Gastroesophageal sphincter (tissue), 4 donors: Measurements from ENCODE around the gene NSUN6. TPM values are rescaled to one million over a fixed set of nuclear protein-coding genes. Genes with fewer than 3 reads are reported as not detected.
"Not testable (repeated sequence)": the region's sequence is repeated elsewhere in the genome, so short reads cannot be mapped to it uniquely, and the experiment has no call there.

ENCODE experiments used
- ATAC-seq: fragments of 150-250 bp; one replicate; pipeline ENCODE4 v1.9.1; 2016; ENCODE audit warnings: mild to moderate bottlenecking, moderate library complexity
- H3K27ac ChIP-seq, 4 donors: fragments of 200-600 bp; sonication (generic) in 3 of 4; 1 replicate in 3 of 4; 2 replicates in 1 of 4; pipeline ENCODE4 v1.5.1; 2016 to 2019
- H3K27me3 ChIP-seq: fragments of 200-600 bp; sonication (generic); one replicate; pipeline ENCODE4 v1.5.1; 2019
- H3K36me3 ChIP-seq, 2 donors: fragments of 200-600 bp; sonication (generic); one replicate each; pipeline ENCODE4 v1.5.1; 2019; ENCODE audit warnings: control low read depth in 1 of 2
- H3K4me1 ChIP-seq, 3 donors: fragments of 200-600 bp; sonication (generic); 1 replicate in 2 of 3; 2 replicates in 1 of 3; pipeline ENCODE4 v1.5.1; 2016 to 2019; ENCODE audit warnings: control low read depth in 2 of 3
- H3K4me3 ChIP-seq, 2 donors: fragments of 200-600 bp; sonication (generic); one replicate each; pipeline ENCODE4 v1.5.1; 2019; ENCODE audit warnings: mild to moderate bottlenecking in 1 of 2, moderate library complexity in 1 of 2
- H3K9me3 ChIP-seq, 3 donors: fragments of 200-600 bp; sonication (generic); one replicate each; pipeline ENCODE4 v1.5.1; 2017 to 2019; ENCODE audit warnings: control low read depth in 2 of 3
- EP300 ChIP-seq: sonication (generic); formaldehyde crosslinking; IDR thresholded peaks from one replicate; pipeline ENCODE4 v1.6.1; 2017; ENCODE audit warnings: antibody characterized with exemption, mild to moderate bottlenecking
- POLR2A ChIP-seq, 2 donors: fragments of 450-650 bp; IDR thresholded peaks; one replicate each; pipeline ENCODE4 v1.6.1; 2017; ENCODE audit warnings: antibody characterized with exemption in 2 of 2, mild to moderate bottlenecking in 2 of 2, moderate library complexity in 1 of 2
- POLR2AphosphoS5 ChIP-seq: sonication (generic); formaldehyde crosslinking; IDR thresholded peaks from one replicate; pipeline ENCODE4 v1.6.1; 2017; ENCODE audit warnings: antibody characterized with exemption
- WGBS, 2 donors: methylation state at CpG; one replicate each; pipeline ENCODE4 v1.1.5; 2018; ENCODE audit warnings: low coverage in 1 of 2; 5-methylcytosine and 5-hydroxymethylcytosine counted together
- total RNA-seq, 4 donors: library from RNA; depleted of rRNA; stranded (reverse); fragments of >200 nt; gene quantifications; one replicate each; pipeline ENCODE4 v1.1.0, GENCODE V29; 2016
- TF ChIP-seq, protein P1 (sequence below), 4 experiments: fragments of 200-600 bp in 2 of 4; fragments of 450-650 bp in 2 of 4; sonication (generic) in 1 of 4; IDR thresholded peaks; one replicate each; pipeline ENCODE4 v1.5.1; 2017 to 2019; ENCODE audit warnings: antibody characterized with exemption in 4 of 4, mild to moderate bottlenecking in 2 of 4, moderate library complexity in 2 of 4

NSUN6 gene
- total RNA-seq, 4 donors from 2014 or later = 5.9 to 16.7 (median 7.1) TPM

DNA sequence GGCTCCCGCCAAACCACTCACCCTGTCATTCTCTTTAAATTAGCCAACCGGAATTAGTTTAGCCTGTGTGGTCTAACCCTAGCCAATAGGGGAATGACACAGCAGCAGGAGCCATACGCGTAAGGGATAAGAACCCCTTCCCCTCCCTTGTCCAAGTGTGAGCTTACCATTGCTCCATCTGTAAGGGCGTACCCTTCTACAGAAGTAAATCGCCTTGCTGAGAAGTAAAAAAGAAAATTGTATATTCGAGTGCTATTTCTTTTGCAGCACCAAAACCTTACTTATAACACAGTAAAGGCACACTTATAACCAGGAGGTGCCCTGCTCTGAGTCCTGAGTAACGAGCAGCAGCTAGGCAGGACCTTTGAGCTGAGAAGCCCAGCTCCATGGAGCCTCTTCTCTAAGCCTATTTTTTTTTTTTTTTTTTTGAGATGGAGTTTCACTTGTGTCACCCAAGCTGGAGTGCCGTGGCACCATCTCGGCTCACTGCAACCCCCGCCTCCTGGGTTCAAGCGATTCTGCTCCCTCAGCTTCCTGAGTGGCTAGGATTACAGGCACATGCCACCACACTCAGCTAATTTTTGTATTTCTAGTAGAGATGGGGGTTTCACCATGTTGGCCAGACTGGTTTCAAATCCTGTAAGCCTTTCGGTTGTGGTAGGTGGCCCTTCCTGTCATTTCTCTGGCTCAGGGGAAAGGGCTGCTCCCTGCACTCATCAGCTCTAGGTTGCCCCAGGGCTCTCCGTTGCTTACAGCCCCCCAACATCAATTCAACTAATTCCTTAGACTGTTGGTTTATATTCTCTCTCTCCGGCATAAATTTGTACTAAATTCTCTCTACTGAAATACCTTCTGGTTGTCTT, 73.3 kb downstream of the NSUN6 start:
- Histone ChIP-seq H3K36me3 (peaks cover 0 to 58% of the 10 kb centered on the region in 2 donors), H3K9me3 (no peaks in the 10 kb centered on the region), H3K4me3 (no peak overlapping the region), H3K4me1 (no peaks in the 10 kb centered on the region), H3K27me3 (no peaks in the 10 kb centered on the region), H3K27ac (no peak overlapping the region)
- TF ChIP-seq EP300 (no peak), POLR2A (IDR thresholded peaks at IDR 0.05) (no peak), POLR2AphosphoS5 (no peak)
- TF ChIP-seq, protein P1, sequence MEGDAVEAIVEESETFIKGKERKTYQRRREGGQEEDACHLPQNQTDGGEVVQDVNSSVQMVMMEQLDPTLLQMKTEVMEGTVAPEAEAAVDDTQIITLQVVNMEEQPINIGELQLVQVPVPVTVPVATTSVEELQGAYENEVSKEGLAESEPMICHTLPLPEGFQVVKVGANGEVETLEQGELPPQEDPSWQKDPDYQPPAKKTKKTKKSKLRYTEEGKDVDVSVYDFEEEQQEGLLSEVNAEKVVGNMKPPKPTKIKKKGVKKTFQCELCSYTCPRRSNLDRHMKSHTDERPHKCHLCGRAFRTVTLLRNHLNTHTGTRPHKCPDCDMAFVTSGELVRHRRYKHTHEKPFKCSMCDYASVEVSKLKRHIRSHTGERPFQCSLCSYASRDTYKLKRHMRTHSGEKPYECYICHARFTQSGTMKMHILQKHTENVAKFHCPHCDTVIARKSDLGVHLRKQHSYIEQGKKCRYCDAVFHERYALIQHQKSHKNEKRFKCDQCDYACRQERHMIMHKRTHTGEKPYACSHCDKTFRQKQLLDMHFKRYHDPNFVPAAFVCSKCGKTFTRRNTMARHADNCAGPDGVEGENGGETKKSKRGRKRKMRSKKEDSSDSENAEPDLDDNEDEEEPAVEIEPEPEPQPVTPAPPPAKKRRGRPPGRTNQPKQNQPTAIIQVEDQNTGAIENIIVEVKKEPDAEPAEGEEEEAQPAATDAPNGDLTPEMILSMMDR (IDR thresholded peaks at IDR 0.05) = no peak
- WGBS, 2 donors = 95 to 98% methylated on average over 7 to 14 of the region's 15 CpGs
- ATAC-seq = no peak

GRCh38 chr10:18576586-18576985, 74.8 kb downstream of the NSUN6 start:
- no peaks in the 10 kb centered on the region for H3K9me3 ChIP-seq
- H3K27me3 ChIP-seq = no peaks in the 10 kb centered on the region
- WGBS, 2 donors = 90 to 100% methylated on average over 2 to 4 of the region's 6 CpGs
- no peak overlapping the region for H3K4me3 ChIP-seq
- H3K4me1 ChIP-seq = no peaks in the 10 kb centered on the region
- H3K27ac ChIP-seq = no peak overlapping the region
- no peak for ATAC-seq
- TF ChIP-seq, protein P1 (IDR thresholded peaks at IDR 0.05) = no peak
- TF ChIP-seq POLR2A (IDR thresholded peaks at IDR 0.05) = no peak
- no peak for TF ChIP-seq EP300
- no peak for TF ChIP-seq POLR2AphosphoS5
- H3K36me3 ChIP-seq = peaks cover 0 to 45% of the 10 kb centered on the region in 2 donors

DNA sequence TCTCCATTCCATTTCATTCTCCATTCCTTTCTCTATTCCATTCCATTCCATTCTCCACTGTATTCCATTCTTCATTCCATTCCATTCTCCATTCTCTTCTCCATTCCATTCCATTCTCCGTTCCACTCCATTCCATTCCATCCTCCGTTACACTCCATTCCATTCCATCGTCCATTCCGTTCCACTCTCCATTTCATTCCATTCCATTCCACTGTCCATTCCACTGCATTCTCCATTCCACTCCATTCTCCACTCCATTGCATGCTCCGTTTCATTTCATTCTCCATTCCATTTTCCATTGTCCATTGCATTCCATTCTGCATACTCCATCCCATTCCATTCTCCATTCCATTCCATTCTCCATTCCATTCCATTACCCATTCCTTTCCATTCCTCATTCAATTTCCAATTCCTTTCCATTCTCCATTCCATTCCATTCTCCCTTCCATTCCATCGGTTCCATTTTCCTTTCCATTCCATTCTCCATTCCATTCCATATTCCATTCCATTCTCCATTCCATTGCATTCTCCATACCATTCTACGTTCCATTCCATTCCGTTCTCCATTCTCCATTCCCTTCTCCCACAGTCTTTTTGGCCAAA, 78.3 kb downstream of the NSUN6 start:
- Histone ChIP-seq H3K27me3 (no peaks in the 10 kb centered on the region), H3K27ac (no peak overlapping the region), H3K36me3 (peaks cover 0 to 18% of the 10 kb centered on the region in 2 donors), H3K4me1 (no peaks in the 10 kb centered on the region), H3K4me3 (no peak overlapping the region), H3K9me3 (no peaks in the 10 kb centered on the region)
- WGBS, 2 donors = 97 to 99% methylated on average over 6 to 8 of the region's 8 CpGs
- no peak for ATAC-seq
- TF ChIP-seq POLR2AphosphoS5 (no peak), EP300 (no peak), POLR2A (IDR thresholded peaks at IDR 0.05) (no peak)
- TF ChIP-seq, protein P1 (IDR thresholded peaks at IDR 0.05) = no peak

GRCh38 chr10:18571780-18572179, 79.6 kb downstream of the NSUN6 start:
- no peaks in the 10 kb centered on the region for H3K4me1 ChIP-seq
- H3K9me3 ChIP-seq = no peaks in the 10 kb centered on the region
- TF ChIP-seq POLR2A (IDR thresholded peaks at IDR 0.05) (no peak), EP300 (no peak), POLR2AphosphoS5 (no peak)
- TF ChIP-seq, protein P1 (IDR thresholded peaks at IDR 0.05) = no peak
- no peak overlapping the region for H3K4me3 ChIP-seq
- H3K27ac ChIP-seq = no peak overlapping the region
- peaks cover 0 to 6% of the 10 kb centered on the region in 2 donors for H3K36me3 ChIP-seq
- ATAC-seq = no peak
- H3K27me3 ChIP-seq = no peaks in the 10 kb centered on the region
- WGBS, 2 donors = 96 to 100% methylated on average over 1 of the region's 1 CpG

GRCh38 chr10:18571076-18571475, 80.3 kb downstream of the NSUN6 start:
- Histone ChIP-seq H3K4me3 (no peak overlapping the region), H3K27me3 (no peaks in the 10 kb centered on the region), H3K4me1 (no peaks in the 10 kb centered on the region), H3K9me3 (no peaks in the 10 kb centered on the region), H3K36me3 (no peaks in the 10 kb centered on the region), H3K27ac (no peak overlapping the region)
- TF ChIP-seq, protein P1 (IDR thresholded peaks at IDR 0.05) = no peak
- TF ChIP-seq POLR2A (IDR thresholded peaks at IDR 0.05) (no peak), POLR2AphosphoS5 (no peak), EP300 (no peak)
- no peak for ATAC-seq

DNA sequence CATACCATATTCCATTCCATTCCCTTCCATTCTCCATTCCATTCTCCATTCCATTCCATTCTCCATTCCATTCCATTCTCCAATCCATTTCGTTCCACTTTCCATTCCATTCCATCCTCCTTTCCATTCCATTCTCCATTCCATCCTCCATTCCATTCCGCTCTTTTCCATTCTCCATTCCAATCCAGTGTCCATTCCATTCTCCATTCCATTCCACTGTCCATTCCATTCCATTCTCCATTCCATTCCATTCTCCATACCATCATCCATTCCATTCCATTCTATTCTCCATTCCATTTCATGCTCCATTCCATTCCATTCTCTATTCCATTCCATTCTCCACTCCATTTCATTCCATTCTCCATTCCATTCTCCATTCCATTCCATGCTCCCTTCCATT, 81.0 kb downstream of the NSUN6 start:
- H3K36me3 ChIP-seq, H3K27me3 ChIP-seq, ATAC-seq, H3K4me1 ChIP-seq, H3K27ac ChIP-seq, H3K9me3 ChIP-seq, H3K4me3 ChIP-seq: not testable (repeated sequence)
- 92 to 100% methylated on average over 2 of the region's 2 CpGs for WGBS, 2 donors
